Measurements from ENCODE around the gene ICA1. TPM values are rescaled to one million over a fixed set of nuclear protein-coding genes. Genes with fewer than 3 reads are reported as not detected.

Gene ICA1
- total and polyA plus RNA-seq, 2 of the 4 experiments (the other 2 are of a cell fraction) = not detected

DNA sequence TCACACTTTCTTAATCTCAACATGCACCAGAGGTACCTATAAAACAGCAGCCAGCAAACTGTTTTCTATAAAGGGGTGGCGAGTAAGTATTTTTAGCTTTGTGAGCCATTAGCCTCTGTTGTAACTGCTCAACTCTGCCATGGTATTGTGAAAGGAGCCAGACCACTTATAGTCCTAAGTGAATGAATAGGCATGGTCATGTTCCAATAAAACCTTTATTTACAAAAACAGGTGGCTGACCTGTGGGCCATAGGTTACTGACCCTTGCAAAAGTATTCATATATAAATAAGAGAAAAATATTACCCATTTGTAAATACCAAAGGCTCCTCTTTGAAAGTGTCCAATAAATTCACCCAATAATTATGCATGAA lies 50.3 kb downstream of the ICA1 start:
- H2AK5ac ChIP-seq (ENCODE audit: low read depth, low read length) = no peak overlapping the region
- no peaks in the 10 kb centered on the region for H3K9me1 ChIP-seq (ENCODE audit: insufficient read depth, low read length)
- H4K20me1 ChIP-seq (ENCODE audit: insufficient read depth, low read length) = no peaks in the 10 kb centered on the region
- no peak overlapping the region for H3K4me2 ChIP-seq (ENCODE audit: low read depth, low read length)
- dilution Hi-C loops (cut with HindIII; ENCODE audit: low sequenced_read_pairs, unreplicated experiment) (no loop called here), in situ Hi-C loops (cut with MboI; ENCODE audit: low sequenced_read_pairs) (loop anchor here (10.0 to 25.0 kb wide), 3 partner anchors 549 to 1099 kb away; no protein-coding TSS in a partner anchor), intact Hi-C loops (cut with micrococcal nuclease) (no loop called here)
- H4K8ac ChIP-seq (ENCODE audit: low read depth in 2 of 2, low read length in 2 of 2) = no peak overlapping the region
- BruUV-seq (replicated peaks) = no TSS peak
- H2BK15ac ChIP-seq (ENCODE audit: low read depth, low read length) = no peak overlapping the region
- CTCF ChIA-PET = no interaction called here
- no peak overlapping the region for H3K23ac ChIP-seq (ENCODE audit: low read depth, low read length)
- H3K4me3 ChIP-seq (ENCODE audit: insufficient read depth, low read depth, low read length) = no peak overlapping the region
- POLR2A ChIA-PET (ENCODE audit: unreplicated experiment) = no interaction called here
- DNase-seq (no peak), ATAC-seq (ENCODE audit: low read depth) (no peak)
- WGBS, 2 experiments (ENCODE audit: extremely low coverage in 2 of 2, insufficient read length in 1 of 2) = no CpG with 5 or more reads among the region's 1 CpG
- no peak overlapping the region for H2BK120ac ChIP-seq (ENCODE audit: low read depth, low read length)
- no peak overlapping the region for H4K91ac ChIP-seq (ENCODE audit: insufficient read depth, low read depth, low read length)
- TF ChIP-seq RCOR1 (IDR thresholded peaks at IDR 0.05; ENCODE audit: insufficient replicate concordance, low read length) (no peak), MAZ (IDR thresholded peaks at IDR 0.05; ENCODE audit: borderline replicate concordance, low read depth, low read length) (no peak), ELK1 (IDR thresholded peaks at IDR 0.05; ENCODE audit: borderline replicate concordance, low read depth, low read length) (no peak)
- H3K79me1 ChIP-seq (ENCODE audit: low read depth in 1 of 2, low read length in 2 of 2) = no peaks in the 10 kb centered on the region
- no peaks in the 10 kb centered on the region for H3K36me3 ChIP-seq (ENCODE audit: control insufficient read depth, insufficient read depth, low read length)
- H3K9me3 ChIP-seq (ENCODE audit: control insufficient read depth, insufficient read depth, low read length) = no peaks in the 10 kb centered on the region
- no peak overlapping the region for H2BK20ac ChIP-seq (ENCODE audit: low read depth, low read length)
- no peak overlapping the region for H4K5ac ChIP-seq (ENCODE audit: low read depth, low read length)
- H3K9ac ChIP-seq (ENCODE audit: low read depth, low read length) = no peak overlapping the region
- H3K14ac ChIP-seq (replicated peaks; ENCODE audit: low read depth, low read length) = no peak overlapping the region
- no peak overlapping the region for H2AFZ ChIP-seq (replicated peaks; ENCODE audit: low read length, poor library complexity)
- H3K27ac ChIP-seq (ENCODE audit: insufficient read depth, low read length) = no peak overlapping the region
- no peak overlapping the region for H2AK9ac ChIP-seq (replicated peaks; ENCODE audit: low read depth, low read length, poor library complexity)
- H3K18ac ChIP-seq (ENCODE audit: low read depth, low read length) = no peak overlapping the region
- H3K27me3 ChIP-seq (ENCODE audit: control insufficient read depth, insufficient read depth, low read length) = peaks cover 3% of the 10 kb centered on the region; the same call in 1 of the 2 replicates
- no peak overlapping the region for H2BK5ac ChIP-seq (ENCODE audit: low read depth, low read length, poor library complexity, severe bottlenecking)
- H3K4ac ChIP-seq (ENCODE audit: low read depth, low read length) = no peak overlapping the region
- H3K4me1 ChIP-seq (ENCODE audit: control insufficient read depth, insufficient read depth, low read length) = no peaks in the 10 kb centered on the region
- no peak overlapping the region for H3K56ac ChIP-seq (ENCODE audit: extremely low read depth, insufficient read depth, low read length)

Data from IMR-90 (cell line).